ENCODE measurements around the gene AFF3. TPM values are rescaled to one million over a fixed set of nuclear protein-coding genes. Genes with fewer than 3 reads are reported as not detected.
A peak's percentile ranks its signal among the peaks of the same experiment; 100 is the strongest.
"Not testable (repeated sequence)": the region's sequence is repeated elsewhere in the genome, so short reads cannot be mapped to it uniquely, and the experiment has no call there.

The AFF3 gene
- total RNA-seq, 1 donor from 2014 or later: not detected

- DNase-seq: no peak
Measured at GRCh38 chr2:99776906-99777646, 365.3 kb downstream of the AFF3 start.

DNA sequence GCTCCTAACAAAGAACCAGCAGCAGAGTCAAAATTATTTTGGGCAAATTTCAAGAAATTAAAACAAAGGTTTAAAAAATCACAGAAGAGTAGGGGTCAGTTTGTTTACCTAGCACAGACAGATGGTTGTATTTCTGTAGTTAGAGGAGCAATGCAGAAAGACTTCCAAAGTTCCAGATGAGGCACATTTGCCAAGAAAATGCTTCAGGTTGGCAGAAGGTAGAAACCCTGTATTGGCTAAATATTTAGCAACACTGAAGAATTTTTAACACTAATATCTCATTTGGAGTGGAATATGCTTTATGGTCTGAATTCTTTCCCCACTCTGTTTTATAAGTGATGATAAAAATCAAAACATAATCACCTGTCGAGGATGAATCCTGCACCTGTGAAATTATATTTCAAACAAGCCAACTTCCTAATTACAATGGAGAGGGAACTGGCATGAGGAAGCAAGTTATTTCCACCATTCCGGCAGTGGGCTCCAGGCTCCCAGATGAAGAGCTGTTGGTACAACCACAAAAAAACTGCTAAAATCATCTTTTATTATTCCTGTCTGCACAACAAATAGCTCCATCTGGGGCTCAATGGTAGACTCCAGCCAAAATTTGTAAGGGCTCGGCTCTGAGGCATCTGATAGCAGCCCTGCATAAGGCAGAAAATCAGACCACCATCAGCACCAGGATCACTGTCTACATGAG is 366.0 kb downstream of the AFF3 start:
- no peak for DNase-seq

DNA sequence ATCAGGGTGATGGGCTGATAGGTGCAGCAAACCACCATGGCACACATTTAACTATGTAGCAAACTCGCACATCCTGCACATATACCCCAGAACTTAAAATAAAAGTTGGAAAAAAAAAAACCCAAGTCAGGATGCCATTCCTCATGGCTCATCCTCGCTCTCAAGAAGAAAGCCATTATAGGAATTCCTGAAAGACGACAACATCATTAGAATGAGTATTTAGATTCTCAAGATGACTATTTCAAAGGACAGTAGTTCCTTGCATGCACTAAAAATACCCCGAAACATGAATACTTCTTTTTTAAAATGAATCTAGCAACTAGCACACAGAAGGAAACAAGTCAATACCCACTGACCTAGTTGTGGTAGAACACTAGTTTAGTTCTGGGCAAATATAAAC is 366.8 kb downstream of the AFF3 start:
- DNase-seq: no peak

GRCh38 chr2:99773642-99774041 is 368.7 kb downstream of the AFF3 start:
- DNase-seq: not testable (repeated sequence)

DNA sequence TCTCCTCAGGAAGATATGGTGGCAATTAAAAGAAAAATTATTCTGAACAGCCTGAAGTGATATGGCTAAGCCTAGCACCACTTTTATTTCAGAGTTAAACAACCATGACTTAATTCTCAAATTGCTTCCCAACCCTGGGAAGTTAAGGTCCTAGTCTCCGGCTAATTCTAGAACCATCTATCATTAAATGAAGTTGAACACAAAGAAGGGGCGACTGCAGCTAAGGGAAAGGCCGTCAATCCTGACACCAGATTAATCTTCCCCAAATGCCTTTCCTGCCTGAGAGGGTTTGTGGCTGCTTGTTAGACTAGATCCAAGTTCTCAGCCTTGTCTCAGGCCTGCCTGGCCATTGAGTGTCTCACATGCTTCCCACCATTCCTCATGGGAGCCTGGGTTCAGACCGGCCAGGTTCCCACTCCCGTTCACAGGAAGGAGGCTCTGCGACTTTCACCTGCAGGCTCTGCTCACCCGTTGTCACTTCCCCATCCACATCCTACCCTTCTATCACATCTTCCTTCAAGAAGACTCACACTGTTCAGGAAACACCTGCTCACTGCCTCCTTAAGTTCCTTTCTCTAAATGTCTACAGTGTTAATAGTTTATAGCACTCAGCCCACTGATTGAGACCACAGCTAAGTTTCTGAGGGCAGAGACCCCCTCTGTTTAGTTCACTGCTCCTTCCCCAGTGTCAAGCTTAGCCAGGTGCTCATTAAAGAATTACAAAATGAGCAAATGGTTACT is 369.6 kb downstream of the AFF3 start:
- DNase-seq: no peak

DNA sequence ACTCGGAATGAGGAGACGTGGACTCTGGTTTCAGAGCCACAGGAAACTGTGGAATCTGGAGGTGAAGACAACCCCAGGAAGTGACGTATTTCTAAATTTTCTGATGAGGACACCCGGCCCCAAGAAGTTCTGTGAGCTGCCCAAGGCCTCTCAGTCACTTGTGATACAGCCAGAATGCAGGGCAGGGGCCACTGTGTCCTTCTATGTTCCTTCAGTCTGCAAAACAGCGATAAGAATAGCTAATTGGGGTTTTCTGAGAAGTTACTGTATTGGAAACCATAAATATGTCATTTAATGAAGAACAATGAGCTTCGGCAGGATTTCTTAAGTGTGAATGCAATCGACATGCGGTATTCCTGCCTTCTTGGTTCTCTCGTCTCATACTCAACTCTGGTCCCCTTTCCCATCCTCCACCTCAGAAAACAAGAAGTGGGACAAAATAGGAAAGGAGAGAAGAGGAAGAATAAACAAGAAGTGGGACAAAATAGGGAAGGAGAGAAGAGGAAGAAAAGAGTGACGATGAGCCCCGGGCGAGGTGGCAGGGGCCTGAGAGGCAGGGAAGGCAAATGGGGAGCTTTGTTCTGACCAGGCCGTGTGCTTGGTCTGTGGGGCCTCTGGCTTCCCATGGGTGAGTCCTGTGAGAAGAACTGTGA is 370.6 kb downstream of the AFF3 start:
- DNase-seq: no peak

- DNase-seq: no peak
Measured at GRCh38 chr2:99770876-99771275, 371.5 kb downstream of the AFF3 start.

- no peak for DNase-seq
Measured at GRCh38 chr2:99765731-99766318, 376.6 kb downstream of the AFF3 start.

GRCh38 chr2:99763764-99764163 is 378.6 kb downstream of the AFF3 start:
- no peak for DNase-seq

- DNase-seq: no peak
Measured at GRCh38 chr2:99762714-99763113, 379.7 kb downstream of the AFF3 start.

- peak; percentile 1 for DNase-seq
Measured at GRCh38 chr2:99757611-99758114, 384.7 kb downstream of the AFF3 start.

DNA sequence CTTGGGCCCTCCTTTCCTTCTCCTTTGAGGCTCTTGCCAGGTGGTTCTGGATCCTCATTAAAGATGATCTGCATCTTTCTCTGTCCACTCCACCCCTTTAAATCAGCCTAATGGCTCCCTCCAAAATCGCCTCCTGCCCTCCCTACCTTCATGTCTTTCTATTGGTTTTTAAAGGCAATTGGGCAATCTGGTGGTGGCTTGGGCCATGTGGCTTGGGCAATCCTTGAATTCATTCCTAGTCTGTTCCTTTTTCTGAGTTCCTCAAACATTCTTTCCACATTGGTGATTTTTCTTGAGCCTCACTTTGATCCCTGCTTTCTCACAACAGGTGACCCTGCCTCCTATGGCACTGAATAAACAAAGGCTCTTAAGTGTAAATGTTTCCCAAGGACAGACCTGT is 386.3 kb downstream of the AFF3 start:
- DNase-seq: no peak

DNA sequence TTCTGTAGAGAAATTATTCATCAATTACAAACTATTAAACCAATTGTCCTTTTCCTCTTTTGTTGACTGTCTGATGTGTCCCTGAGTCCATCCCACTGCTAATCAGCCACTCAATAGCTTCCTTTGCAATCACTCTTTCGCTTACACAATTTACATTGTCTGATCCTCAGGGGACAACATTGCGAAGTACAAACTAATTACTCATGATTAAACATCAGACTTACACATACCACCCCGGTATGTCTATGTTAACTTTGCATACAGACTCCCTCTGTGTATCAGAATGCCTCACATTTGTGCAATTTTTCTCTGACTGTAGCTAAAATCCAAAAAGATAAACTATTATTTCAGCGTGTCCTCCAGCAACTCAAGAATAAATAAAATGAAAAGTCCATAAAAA is 388.2 kb downstream of the AFF3 start:
- no peak for DNase-seq

- no peak for DNase-seq
Measured at GRCh38 chr2:99753505-99753904, 388.9 kb downstream of the AFF3 start.

DNA sequence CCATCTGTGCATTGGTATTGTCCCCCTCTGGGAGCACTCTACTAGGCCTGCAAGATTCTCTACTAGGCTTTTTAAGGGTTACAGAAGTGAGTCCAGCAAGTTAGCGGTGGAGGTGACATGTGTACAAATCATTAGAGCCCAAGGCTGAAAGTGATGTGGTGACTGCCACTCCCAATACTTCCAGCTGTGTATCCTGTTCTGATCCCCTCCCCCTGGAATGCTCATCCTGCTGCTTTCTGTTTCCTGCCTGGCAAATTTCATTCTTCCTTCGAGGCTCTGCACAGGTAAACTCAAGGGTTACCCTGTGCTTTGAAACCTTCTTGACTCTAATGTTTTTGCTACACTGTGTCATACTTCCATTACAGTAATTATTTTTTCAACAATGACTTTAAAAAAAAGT is 394.0 kb downstream of the AFF3 start:
- DNase-seq: no peak

GRCh38 chr2:99747842-99748241 is 394.5 kb downstream of the AFF3 start:
- no peak for DNase-seq

- DNase-seq: no peak
Measured at GRCh38 chr2:99743146-99743545, 399.2 kb downstream of the AFF3 start.

- DNase-seq: no peak
Measured at GRCh38 chr2:99737537-99737936, 404.9 kb downstream of the AFF3 start.

- no peak for DNase-seq
Measured at GRCh38 chr2:99735753-99736152, 406.6 kb downstream of the AFF3 start.

DNA sequence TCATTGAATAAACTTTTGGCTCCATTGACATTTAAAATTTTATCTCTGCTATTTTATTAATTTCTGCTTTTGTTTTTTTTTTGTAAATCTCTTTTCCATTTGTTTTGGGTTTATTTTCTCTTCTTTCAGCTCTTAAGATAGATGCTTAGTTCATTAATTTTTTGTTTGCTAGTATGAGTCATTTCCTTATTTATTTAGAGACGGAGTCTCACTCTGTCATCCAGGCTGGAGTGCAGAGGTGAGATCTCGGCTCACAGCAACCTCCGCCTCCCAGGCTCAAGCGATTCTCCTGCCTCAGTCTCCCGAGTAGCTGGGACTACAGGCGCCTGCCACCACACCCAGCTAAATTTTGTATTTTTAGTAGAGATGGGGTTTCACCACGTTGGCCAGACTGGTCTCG is 407.1 kb downstream of the AFF3 start:
- not testable (repeated sequence) for DNase-seq

DNA sequence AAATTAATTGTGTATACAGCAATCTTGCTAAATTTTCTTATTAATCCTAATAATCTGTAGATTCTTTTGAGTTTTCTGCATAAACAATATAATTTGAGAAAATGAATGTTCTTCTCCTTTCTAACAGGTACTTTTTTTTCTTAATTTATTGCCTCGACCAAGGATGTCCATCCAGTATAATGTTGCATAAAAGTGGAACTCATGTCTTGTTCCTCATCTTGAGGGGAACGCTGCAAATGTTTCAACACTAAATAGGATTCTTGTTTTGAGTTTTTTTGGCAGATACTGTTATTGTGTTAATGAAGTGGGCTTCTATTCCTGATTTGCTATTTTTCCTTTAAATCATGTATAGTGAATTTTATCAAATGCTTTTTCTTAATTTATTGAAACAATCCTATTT is 408.2 kb downstream of the AFF3 start:
- DNase-seq: no peak
